Activated T-helper 1 cell treated with anti-CD3 and anti-CD28 coated beads, Interleukin-12 subunit alpha, Interleukin-12 subunit beta, Interleukin-2, Interleukin-4 antibody, amounts not matched to agents 30 ng/mL and 10 ng/mL and 1 ng/mL, durations not matched to agents 14 hours and 24 hours and 36 hours (primary cell): Measurements from ENCODE around the gene KIAA0040. TPM values are rescaled to one million over a fixed set of nuclear protein-coding genes. Genes with fewer than 3 reads are reported as not detected.
"Not testable (repeated sequence)": the region's sequence is repeated elsewhere in the genome, so short reads cannot be mapped to it uniquely, and the experiment has no call there.

Experiments
- DNase-seq: peaks from one replicate; pipeline ENCODE4 v3.0.0; 2021; ENCODE audit warnings: low spot score
- H3K27ac Mint-ChIP-seq: one replicate; pipeline ENCODE4 v1.8.0; 2021; ENCODE audit warnings: mild to moderate bottlenecking, mixed read lengths
- H3K27me3 Mint-ChIP-seq: one replicate; pipeline ENCODE4 v1.8.0; 2022; ENCODE audit warnings: mild to moderate bottlenecking, moderate library complexity, mixed read lengths; ENCODE audit not compliant: insufficient read depth
- H3K36me3 Mint-ChIP-seq: one replicate; pipeline ENCODE4 v1.8.0; 2021; ENCODE audit warnings: low read depth, mixed read lengths
- H3K4me1 Mint-ChIP-seq: one replicate; pipeline ENCODE4 v1.8.0; 2021; ENCODE audit warnings: low read depth, mixed read lengths
- H3K4me3 Mint-ChIP-seq: one replicate; pipeline ENCODE4 v1.8.0; 2021; ENCODE audit warnings: mild to moderate bottlenecking, moderate library complexity, mixed read lengths
- H3K9me3 Mint-ChIP-seq: one replicate; pipeline ENCODE4 v1.8.0; 2021; ENCODE audit warnings: mixed read lengths
- intact Hi-C: fragments of 100-400 bp; cut with micrococcal nuclease; formaldehyde crosslinking; loops from one replicate; pipeline ENCODE4 v1.15.1; 2024
- total RNA-seq: library from RNA; stranded (reverse); gene quantifications from 2 replicates; pipeline ENCODE4 v1.2.3, GENCODE V29; 2022

KIAA0040 gene
- total RNA-seq, 1 donor from 2014 or later: 43.8 TPM

- no peak for DNase-seq
- no peaks in the 10 kb centered on the region for H3K4me1 Mint-ChIP-seq
- H3K9me3 Mint-ChIP-seq: no peaks in the 10 kb centered on the region
- no peak overlapping the region for H3K4me3 Mint-ChIP-seq
- H3K27ac Mint-ChIP-seq: no peak overlapping the region
- H3K36me3 Mint-ChIP-seq: no peaks in the 10 kb centered on the region
- intact Hi-C loops: no loop called here
- peaks cover 3% of the 10 kb centered on the region for H3K27me3 Mint-ChIP-seq
Observed at GRCh38 chr1:175120511-175120910, 72.1 kb downstream of the KIAA0040 start.

- H3K4me1 Mint-ChIP-seq: no peaks in the 10 kb centered on the region
- H3K36me3 Mint-ChIP-seq: no peaks in the 10 kb centered on the region
- no peak overlapping the region for H3K27ac Mint-ChIP-seq
- no peak overlapping the region for H3K4me3 Mint-ChIP-seq
- intact Hi-C loops: no loop called here
- DNase-seq: no peak
- H3K27me3 Mint-ChIP-seq: no peaks in the 10 kb centered on the region
- H3K9me3 Mint-ChIP-seq: peaks cover 1% of the 10 kb centered on the region
Observed at GRCh38 chr1:175118375-175119367, 73.9 kb downstream of the KIAA0040 start.

- DNase-seq: no peak
- Mint-ChIP-seq H3K36me3 (no peaks in the 10 kb centered on the region), H3K4me1 (no peaks in the 10 kb centered on the region), H3K9me3 (peaks cover 4% of the 10 kb centered on the region), H3K27me3 (peaks cover 3% of the 10 kb centered on the region), H3K4me3 (no peak overlapping the region), H3K27ac (no peak overlapping the region)
- intact Hi-C loops: no loop called here
Observed at GRCh38 chr1:175116903-175117302, 75.7 kb downstream of the KIAA0040 start.

GRCh38 chr1:175116210-175116798 is 76.3 kb downstream of the KIAA0040 start:
- Mint-ChIP-seq H3K9me3 (peaks cover 4% of the 10 kb centered on the region), H3K27ac (no peak overlapping the region), H3K4me1 (no peaks in the 10 kb centered on the region), H3K36me3 (no peaks in the 10 kb centered on the region), H3K27me3 (peaks cover 3% of the 10 kb centered on the region), H3K4me3 (no peak overlapping the region)
- intact Hi-C loops: no loop called here
- no peak for DNase-seq

GRCh38 chr1:175114996-175115395 is 77.6 kb downstream of the KIAA0040 start:
- H3K4me1 Mint-ChIP-seq: no peaks in the 10 kb centered on the region
- H3K27me3 Mint-ChIP-seq: peaks cover 3% of the 10 kb centered on the region
- H3K4me3 Mint-ChIP-seq: no peak overlapping the region
- DNase-seq: no peak
- H3K9me3 Mint-ChIP-seq: peaks cover 4% of the 10 kb centered on the region
- intact Hi-C loops: no loop called here
- H3K27ac Mint-ChIP-seq: no peak overlapping the region
- no peaks in the 10 kb centered on the region for H3K36me3 Mint-ChIP-seq

GRCh38 chr1:175108331-175108820 is 84.2 kb downstream of the KIAA0040 start:
- H3K27ac Mint-ChIP-seq, DNase-seq, H3K4me3 Mint-ChIP-seq, intact Hi-C loops, H3K4me1 Mint-ChIP-seq, H3K27me3 Mint-ChIP-seq, H3K36me3 Mint-ChIP-seq, H3K9me3 Mint-ChIP-seq: not testable (repeated sequence)

Other genes starting within 250 kb of the KIAA0040 start
- gene CACYBP, start 192.8 kb downstream of the KIAA0040 start, total RNA-seq: 342 and 369 TPM in 2 replicates
- 29.2 and 29.9 TPM in 2 replicates for gene MRPS14, start 169.4 kb downstream of the KIAA0040 start, total RNA-seq
- not detected in 2 replicates for gene TNN, start 124.9 kb downstream of the KIAA0040 start, total RNA-seq